Mammary epithelial cell (primary cell): ENCODE data around the gene TIMMDC1.

Source experiments
- CTCF ChIP-seq, 2 donors: IDR thresholded peaks in 1 of 2; conservative IDR thresholded peaks in 1 of 2; 2 replicates each; pipeline ENCODE4 v1.5.1; 2011 to 2012; ENCODE audit warnings: inconsistent platforms in 2 of 2, low read length in 2 of 2, mild to moderate bottlenecking in 2 of 2, control low read depth in 1 of 2, low read depth in 1 of 2; ENCODE audit not compliant: insufficient read depth in 1 of 2; ENCODE audit errors: extremely low read depth in 1 of 2
- EZH2 ChIP-seq: IDR thresholded peaks from 2 replicates; pipeline ENCODE4 v1.6.1; 2012; ENCODE audit warnings: low read length, inconsistent platforms, borderline replicate concordance

- TF ChIP-seq CTCF (conservative IDR thresholded peaks at IDR 0.05 in 1 of 2, IDR thresholded peaks at IDR 0.05 in 1 of 2; ENCODE audit: extremely low read depth in 1 of 2, insufficient read depth in 1 of 2, low read depth in 1 of 2, low read length in 2 of 2) (no peak), EZH2 (no peak)
Measured at GRCh38 chr3:119543147-119543546, 44.8 kb downstream of the TIMMDC1 start.
